H1 (cell line): ENCODE measurements around the gene TMEM232. TPM values are rescaled to one million over a fixed set of nuclear protein-coding genes. Genes with fewer than 3 reads are reported as not detected.

Source experiments
- CTCF ChIA-PET: fragments of 300-600 bp; sonication (Branson Sonifier 250); formaldehyde crosslinking; loops from one replicate; lab custom pipeline; 2021; ENCODE audit not compliant: partially characterized antibody; lab: Charles Lee
- POLR2A ChIA-PET: fragments of 300-600 bp; sonication (Branson Sonifier 250); formaldehyde crosslinking; loops from one replicate; lab custom pipeline; 2021; ENCODE audit warnings: inconsistent platforms; ENCODE audit not compliant: partially characterized antibody; lab: Charles Lee
- DNase-seq, 2 experiments: peaks; one replicate each; pipeline versions ENCODE4 v3.0.0 to v3.0.0-alpha.2; 2010 to 2022; ENCODE audit warnings: low spot score in 2 of 2, low read depth in 1 of 2, mixed read lengths in 1 of 2
- FAIRE-seq: peaks from 2 replicates; lab custom pipeline; 2011; peaks lifted over from hg19 to GRCh38; lab: Jason Lieb, UNC
- H2AFZ ChIP-seq: 2 replicates; pipeline ENCODE4 v1.8.1; 2012; ENCODE audit warnings: low read length, inconsistent platforms
- H2AK5ac ChIP-seq: 2 replicates; pipeline ENCODE4 v1.6.1; 2013; ENCODE audit warnings: low read depth, low read length
- H2BK120ac ChIP-seq: replicated peaks from 2 replicates; pipeline ENCODE3; 2013; ENCODE audit warnings: low read depth, low read length, inconsistent platforms
- H2BK12ac ChIP-seq: 2 replicates; pipeline ENCODE4 v1.6.1; 2013; ENCODE audit warnings: low read depth, low read length
- H2BK15ac ChIP-seq: 2 replicates; pipeline ENCODE4 v1.6.1; 2013; ENCODE audit warnings: low read length
- H2BK20ac ChIP-seq: 2 replicates; pipeline ENCODE4 v1.6.1; 2013; ENCODE audit warnings: low read length
- H2BK5ac ChIP-seq: 2 replicates; pipeline ENCODE4 v1.6.1; 2013; ENCODE audit warnings: low read depth, low read length
- H3K14ac ChIP-seq: 2 replicates; pipeline ENCODE4 v1.6.1; 2013; ENCODE audit warnings: inconsistent platforms; ENCODE audit not compliant: insufficient read length
- H3K18ac ChIP-seq: 2 replicates; pipeline ENCODE4 v1.6.1; 2013; ENCODE audit warnings: low read length; ENCODE audit errors: extremely low read depth
- H3K23ac ChIP-seq: 2 replicates; pipeline ENCODE4 v1.6.1; 2013; ENCODE audit warnings: inconsistent platforms; ENCODE audit not compliant: insufficient read length
- H3K23me2 ChIP-seq: 2 replicates; pipeline ENCODE4 v1.6.1; 2013; ENCODE audit warnings: low read depth, low read length
- H3K27ac ChIP-seq: 2 replicates; pipeline ENCODE4 v1.6.1; 2011; ENCODE audit warnings: low read depth, low read length, inconsistent platforms
- H3K27me3 ChIP-seq, 4 experiments: replicated peaks in 1 of 4; 1 replicate in 1 of 4; 2 replicates in 3 of 4; pipeline versions ENCODE4 v1.6.1 to v1.8.1; 2011 to 2013; ENCODE audit warnings: low read length in 3 of 4, mild to moderate bottlenecking in 3 of 4, inconsistent platforms in 2 of 4, mixed read lengths in 2 of 4, moderate library complexity in 1 of 4; ENCODE audit not compliant: control insufficient read depth in 3 of 4, insufficient read depth in 3 of 4; ENCODE audit errors: extremely low read depth in 1 of 4
- H3K36me3 ChIP-seq, 4 experiments: 2 replicates each; pipeline versions ENCODE4 v1.6.1 to v1.8.1; 2011 to 2013; ENCODE audit warnings: mild to moderate bottlenecking in 4 of 4, low read length in 3 of 4, moderate library complexity in 2 of 4, control low read depth in 1 of 4, inconsistent platforms in 1 of 4; ENCODE audit not compliant: insufficient read depth in 4 of 4, control insufficient read depth in 2 of 4
- H3K4ac ChIP-seq: replicated peaks from 2 replicates; pipeline ENCODE3; 2013; ENCODE audit warnings: low read length, low read depth, mixed read lengths, inconsistent platforms; ENCODE audit not compliant: insufficient read length
- H3K4me1 ChIP-seq, 4 experiments: replicated peaks in 1 of 4; 1 replicate in 1 of 4; 2 replicates in 3 of 4; pipeline versions ENCODE4 v1.6.1 to v1.8.1; 2011 to 2013; ENCODE audit warnings: low read length in 3 of 4, inconsistent platforms in 2 of 4, mixed read lengths in 1 of 4; ENCODE audit not compliant: insufficient read depth in 4 of 4, control insufficient read depth in 3 of 4
- H3K4me2 ChIP-seq, 2 experiments: 2 replicates each; pipeline versions ENCODE4 v1.6.1 to v1.8.1; 2011 to 2013; ENCODE audit warnings: low read depth in 2 of 2, low read length in 2 of 2, control low read depth in 1 of 2, inconsistent platforms in 1 of 2, mild to moderate bottlenecking in 1 of 2; ENCODE audit not compliant: insufficient read depth in 1 of 2
- H3K4me3 ChIP-seq, 4 experiments: fragments of 200-600, 300-600 bp in 1 of 4; sonication (generic), shearing (Covaris generic), sonication (Bioruptor Twin) in 1 of 4; 2 replicates each; pipeline versions ENCODE4 v1.5.1 to v1.8.1; 2011 to 2016; ENCODE audit warnings: low read length in 4 of 4, low read depth in 3 of 4, control low read depth in 2 of 4, inconsistent platforms in 2 of 4, mild to moderate bottlenecking in 2 of 4, mixed read lengths in 1 of 4, moderate library complexity in 1 of 4; ENCODE audit not compliant: insufficient read depth in 2 of 4; ENCODE audit errors: extremely low read depth in 1 of 4
- H3K56ac ChIP-seq: replicated peaks from 2 replicates; pipeline ENCODE3; 2013; ENCODE audit warnings: low read depth, mild to moderate bottlenecking, mixed read lengths, low read length, inconsistent platforms; ENCODE audit not compliant: insufficient read length
- H3K79me1 ChIP-seq: 2 replicates; pipeline ENCODE4 v1.6.1; 2013; ENCODE audit warnings: low read depth, low read length, control low read depth
- H3K79me2 ChIP-seq, 2 experiments: 2 replicates each; pipeline versions ENCODE4 v1.6.1 to v1.8.1; 2012 to 2013; ENCODE audit warnings: low read length in 2 of 2, mild to moderate bottlenecking in 2 of 2, inconsistent platforms in 1 of 2; ENCODE audit not compliant: insufficient read depth in 2 of 2, control insufficient read depth in 1 of 2
- H3K9ac ChIP-seq, 4 experiments: replicated peaks in 1 of 4; 1 replicate in 1 of 4; 2 replicates in 3 of 4; pipeline versions ENCODE4 v1.6.1 to v1.8.1; 2011 to 2013; ENCODE audit warnings: low read depth in 3 of 4, low read length in 3 of 4, control low read depth in 2 of 4, mild to moderate bottlenecking in 2 of 4, moderate library complexity in 2 of 4, inconsistent platforms in 1 of 4; ENCODE audit errors: extremely low read depth in 1 of 4
- H3K9me3 ChIP-seq, 2 experiments: 2 replicates each; pipeline versions ENCODE4 v1.6.1 to v1.8.1; 2012 to 2013; ENCODE audit warnings: mild to moderate bottlenecking in 2 of 2, moderate library complexity in 2 of 2, control low read depth in 1 of 2, inconsistent platforms in 1 of 2, low read depth in 1 of 2, low read length in 1 of 2, mixed read lengths in 1 of 2; ENCODE audit not compliant: insufficient read depth in 2 of 2
- H4K20me1 ChIP-seq, 2 experiments: replicated peaks in 1 of 2; 2 replicates each; pipeline versions ENCODE3 to v1.8.1; 2011 to 2013; ENCODE audit warnings: inconsistent platforms in 2 of 2, low read length in 2 of 2, mild to moderate bottlenecking in 1 of 2; ENCODE audit not compliant: insufficient read depth in 2 of 2, control insufficient read depth in 1 of 2
- H4K5ac ChIP-seq: 2 replicates; pipeline ENCODE4 v1.6.1; 2013; ENCODE audit warnings: low read length, low read depth, mixed read lengths, inconsistent platforms; ENCODE audit not compliant: insufficient read length
- H4K8ac ChIP-seq: 2 replicates; pipeline ENCODE4 v1.8.0; 2013; ENCODE audit warnings: mild to moderate bottlenecking, moderate library complexity, low read length, inconsistent platforms; ENCODE audit not compliant: insufficient read depth; ENCODE audit errors: extremely low read depth
- H4K91ac ChIP-seq: replicated peaks from 2 replicates; pipeline ENCODE3; 2013; ENCODE audit warnings: low read length, mixed read lengths, inconsistent platforms; ENCODE audit not compliant: insufficient read length
- CBX5 ChIP-seq: fragments of 300-800, 300-1000 bp; sonication (generic); IDR thresholded peaks from 2 replicates; pipeline ENCODE4 v1.7.1; 2016; ENCODE audit warnings: antibody characterized with exemption, low read length, low read depth
- CEBPB ChIP-seq: IDR thresholded peaks from 2 replicates; pipeline ENCODE4 v1.6.1; 2012; ENCODE audit warnings: low read depth, low read length
- CREB1 ChIP-seq: IDR thresholded peaks from 2 replicates; pipeline ENCODE4 v1.6.1; 2012; ENCODE audit warnings: inconsistent platforms
- GABPA ChIP-seq: IDR thresholded peaks from 2 replicates; pipeline ENCODE4 v1.6.1; 2011; ENCODE audit warnings: mild to moderate bottlenecking, low read length, moderate library complexity, borderline replicate concordance; ENCODE audit not compliant: insufficient read depth
- GTF2F1 ChIP-seq: IDR thresholded peaks from 2 replicates; pipeline ENCODE4 v1.6.1; 2012; ENCODE audit warnings: low read depth, low read length, improper control_type of control experiment, borderline replicate concordance
- HDAC6 ChIP-seq: IDR thresholded peaks from one replicate; pipeline ENCODE4 v1.7.1; 2012; ENCODE audit warnings: low read depth, mild to moderate bottlenecking, inconsistent platforms, low read length, moderate library complexity
- KDM1A ChIP-seq: fragments of 200-600, 300-600 bp; sonication (generic); IDR thresholded peaks from 2 replicates; pipeline ENCODE4 v1.7.1; 2016; ENCODE audit warnings: mild to moderate bottlenecking, low read length, borderline replicate concordance
- KDM5A ChIP-seq: fragments of 200-600 bp; IDR thresholded peaks from 2 replicates; pipeline ENCODE4 v1.7.1; 2012; ENCODE audit warnings: mild to moderate bottlenecking, low read length, inconsistent platforms, mixed read lengths
- POLR2AphosphoS5 ChIP-seq: IDR thresholded peaks from 2 replicates; pipeline ENCODE4 v1.6.1; 2011; ENCODE audit warnings: low read depth, low read length
- RBBP5 ChIP-seq: IDR thresholded peaks from 2 replicates; pipeline ENCODE4 v1.7.1; 2012; ENCODE audit warnings: low read depth, mild to moderate bottlenecking, inconsistent platforms, low read length, moderate library complexity, borderline replicate concordance
- SAP30 ChIP-seq: fragments of 300-600 bp; sonication (generic); IDR thresholded peaks from 2 replicates; pipeline ENCODE4 v1.7.1; 2012; ENCODE audit warnings: low read length, moderate library complexity, mild to moderate bottlenecking, inconsistent platforms; ENCODE audit not compliant: insufficient read depth, insufficient replicate concordance
- SIN3A ChIP-seq, 2 experiments: IDR thresholded peaks in 1 of 2; conservative IDR thresholded peaks in 1 of 2; 2 replicates each; pipeline ENCODE4 v1.6.1; 2011 to 2012; ENCODE audit warnings: low read length in 2 of 2, improper control_type of control experiment in 1 of 2, low read depth in 1 of 2, mild to moderate bottlenecking in 1 of 2
- SIX5 ChIP-seq: IDR thresholded peaks from 2 replicates; pipeline ENCODE4 v1.6.1; 2011; ENCODE audit warnings: mild to moderate bottlenecking, low read depth, low read length
- TAF1 ChIP-seq: IDR thresholded peaks from 2 replicates; pipeline ENCODE4 v1.6.1; 2011; ENCODE audit warnings: mild to moderate bottlenecking, low read depth, low read length
- TAF7 ChIP-seq: optimal IDR thresholded peaks from 2 replicates; pipeline ENCODE3; 2011; ENCODE audit warnings: low read depth, mild to moderate bottlenecking, inconsistent platforms, low read length, moderate library complexity, borderline replicate concordance
- TCF12 ChIP-seq: IDR thresholded peaks from 2 replicates; pipeline ENCODE4 v1.6.1; 2011; ENCODE audit warnings: low read depth, mild to moderate bottlenecking, low read length
- WGBS, 2 experiments: shearing (Covaris generic) in 1 of 2; methylation state at CpG; one replicate each; pipeline versions ENCODE4 v1.1.6 to v1.1.7; 2013 to 2015; ENCODE audit warnings: low lambda C conversion rate in 2 of 2, mixed read lengths in 2 of 2, inconsistent platforms in 1 of 2, low coverage in 1 of 2, missing lambda C conversion rate in 1 of 2; ENCODE audit not compliant: insufficient replicate concordance in 2 of 2, insufficient coverage in 1 of 2, insufficient read length in 1 of 2; ENCODE audit errors: extremely low coverage in 1 of 2, missing lambda C conversion rate in 1 of 2; 5-methylcytosine and 5-hydroxymethylcytosine counted together
- polyA plus RNA-seq, 7 experiments: library from polyadenylated mRNA; depleted of rRNA in 3 of 7; stranded (reverse) in 5 of 7; unstranded in 2 of 7; fragments of >200 nt in 5 of 7; fragments of 200-250 nt in 2 of 7; gene quantifications; 1 replicate in 5 of 7; 2 replicates in 1 of 7; 4 replicates in 1 of 7; pipeline versions ENCODE4 v1.2.1 to v1.2.3, GENCODE V29; 2011 to 2013; ENCODE audit warnings: missing spikeins in 2 of 7, mixed read lengths in 2 of 7
- total RNA-seq: library from RNA; stranded (reverse); fragmentation: NEBNext Ultra II Directional; extraction: Animal tissue kit (Norgen Biotek cat#: 25700); gene quantifications from 2 replicates; pipeline ENCODE4 v1.2.1, GENCODE V29; 2021

TMEM232 gene
- total and polyA plus RNA-seq, 2 of the 8 experiments (the other 6 are each of a cell fraction or from before 2014, with no cell fraction given) = 0.38 to 1.3 TPM

- H3K4ac ChIP-seq = no peak overlapping the region
- DNase-seq (no peak), FAIRE-seq (no peak)
- H2AFZ ChIP-seq = no peak overlapping the region
- H3K56ac ChIP-seq = no peak overlapping the region
- H2AK5ac ChIP-seq = no peak overlapping the region
- no peak overlapping the region for H2BK15ac ChIP-seq
- no peaks in the 10 kb centered on the region for H3K4me1 ChIP-seq
- 94% methylated on average over 1 of the region's 1 CpG; no CpG with 5 or more reads in 1 of the 2 experiments for WGBS, 2 experiments
- no peak overlapping the region for H3K18ac ChIP-seq
- POLR2A ChIA-PET = no interaction called here
- no peaks in the 10 kb centered on the region for H3K36me3 ChIP-seq
- no peak overlapping the region for H3K4me3 ChIP-seq
- no peak overlapping the region for H3K23ac ChIP-seq
- H4K8ac ChIP-seq = no peak overlapping the region
- CTCF ChIA-PET = interaction anchor here (1.0 to 1.9 kb wide), 4 partner anchors 14 to 163 kb away, joined by 3 to 6 read pairs (median 4); no protein-coding TSS in a partner anchor
- H3K9ac ChIP-seq = no peak overlapping the region
- no peak overlapping the region for H2BK5ac ChIP-seq
- H3K79me1 ChIP-seq = no peaks in the 10 kb centered on the region
- no peak overlapping the region for H4K91ac ChIP-seq
- no peak overlapping the region for H2BK20ac ChIP-seq
- no peak overlapping the region for H3K4me2 ChIP-seq
- no peak overlapping the region for H3K27ac ChIP-seq
- no peaks in the 10 kb centered on the region for H4K20me1 ChIP-seq
- H4K5ac ChIP-seq = no peak overlapping the region
- no peak overlapping the region for H2BK120ac ChIP-seq
- no peak overlapping the region for H2BK12ac ChIP-seq
- H3K79me2 ChIP-seq = no peaks in the 10 kb centered on the region
- no peaks in the 10 kb centered on the region for H3K9me3 ChIP-seq
- H3K23me2 ChIP-seq = no peaks in the 10 kb centered on the region
- H3K27me3 ChIP-seq = no peaks in the 10 kb centered on the region; a peak in 1 of 7 replicates
- no peak overlapping the region for H3K14ac ChIP-seq
- no peak for TF ChIP-seq SAP30
- no peak for TF ChIP-seq CBX5
- no peak for TF ChIP-seq SIX5
- no peak for TF ChIP-seq KDM1A
- TF ChIP-seq GABPA = no peak
- TF ChIP-seq SIN3A (conservative IDR thresholded peaks at IDR 0.05 in 1 of 2, IDR thresholded peaks at IDR 0.05 in 1 of 2; ENCODE audit: low read depth in 1 of 2, low read length in 2 of 2) = no peak
- TF ChIP-seq GTF2F1 = no peak
- no peak for TF ChIP-seq TAF1
- TF ChIP-seq POLR2AphosphoS5 = no peak
- no peak for TF ChIP-seq TCF12
- TF ChIP-seq KDM5A = no peak
- no peak for TF ChIP-seq RBBP5
- no peak for TF ChIP-seq HDAC6
- TF ChIP-seq CREB1 = no peak
- TF ChIP-seq CEBPB = no peak
- TF ChIP-seq TAF7 = no peak
These were observed 24.2 kb downstream of the TMEM232 start for GRCh38 chr5:110702300-110702699.
